ENCODE measurements around the gene NAP1L4.

Gene NAP1L4

GRCh38 chr11:3011891-3012885 lies 20.1 kb upstream of the NAP1L4 start:
- DNase-seq (ENCODE audit: low read depth in 1 of 2, low spot score in 1 of 2) = no peak

- no peak for DNase-seq (ENCODE audit: low read depth in 1 of 2, low spot score in 1 of 2)
Observed at GRCh38 chr11:3010521-3011275, 18.6 kb upstream of the NAP1L4 start.

GRCh38 chr11:3010004-3010403 lies 17.9 kb upstream of the NAP1L4 start:
- DNase-seq (ENCODE audit: low read depth in 1 of 2, low spot score in 1 of 2) = no peak

- no peak for DNase-seq (ENCODE audit: low read depth in 1 of 2, low spot score in 1 of 2)
Observed at GRCh38 chr11:3009481-3009880, 17.4 kb upstream of the NAP1L4 start.

- no peak for DNase-seq (ENCODE audit: low read depth in 1 of 2, low spot score in 1 of 2)
Observed at GRCh38 chr11:3008746-3009336, 16.7 kb upstream of the NAP1L4 start.

GRCh38 chr11:3007404-3008010 lies 15.4 kb upstream of the NAP1L4 start:
- no peak for DNase-seq (ENCODE audit: low read depth in 1 of 2, low spot score in 1 of 2)

GRCh38 chr11:3006505-3007260 lies 14.6 kb upstream of the NAP1L4 start:
- no peak for DNase-seq (ENCODE audit: low read depth in 1 of 2, low spot score in 1 of 2)

GRCh38 chr11:3004481-3004880 lies 12.4 kb upstream of the NAP1L4 start:
- DNase-seq (ENCODE audit: low read depth in 1 of 2, low spot score in 1 of 2) = no peak

GRCh38 chr11:3003396-3004231 lies 11.5 kb upstream of the NAP1L4 start:
- DNase-seq (ENCODE audit: low read depth in 1 of 2, low spot score in 1 of 2) = no peak

- no peak for DNase-seq (ENCODE audit: low read depth in 1 of 2, low spot score in 1 of 2)
Observed at GRCh38 chr11:3002871-3003270, 10.7 kb upstream of the NAP1L4 start.

GRCh38 chr11:3002351-3002861 lies 10.3 kb upstream of the NAP1L4 start:
- DNase-seq (ENCODE audit: low read depth in 1 of 2, low spot score in 1 of 2) = no peak

GRCh38 chr11:3001496-3001895 lies 9.4 kb upstream of the NAP1L4 start:
- DNase-seq (ENCODE audit: low read depth in 1 of 2, low spot score in 1 of 2) = no peak

- DNase-seq (ENCODE audit: low read depth in 1 of 2, low spot score in 1 of 2) = no peak
Observed at GRCh38 chr11:3000032-3000961, 8.2 kb upstream of the NAP1L4 start.

- DNase-seq (ENCODE audit: low read depth in 1 of 2, low spot score in 1 of 2) = no peak
Observed at GRCh38 chr11:2999464-2999998, 7.4 kb upstream of the NAP1L4 start.

GRCh38 chr11:2998073-2998850 lies 6.1 kb upstream of the NAP1L4 start:
- DNase-seq (ENCODE audit: low read depth in 1 of 2, low spot score in 1 of 2) = no peak

- DNase-seq (ENCODE audit: low read depth in 1 of 2, low spot score in 1 of 2) = no peak
Observed at GRCh38 chr11:2997406-2997805, 5.3 kb upstream of the NAP1L4 start.

- no peak for DNase-seq (ENCODE audit: low read depth in 1 of 2, low spot score in 1 of 2)
Observed at GRCh38 chr11:2996976-2997375, 4.8 kb upstream of the NAP1L4 start.

All from activated CD4-positive, alpha-beta T cell treated with anti-CD3 and anti-CD28 coated beads, Interleukin-2, amount 50 U/mL, for 24 hours (primary cell).